ENCODE results near the gene SH2D1B.
A peak's percentile ranks its signal among the peaks of the same experiment; 100 is the strongest.

Gene SH2D1B

DNA sequence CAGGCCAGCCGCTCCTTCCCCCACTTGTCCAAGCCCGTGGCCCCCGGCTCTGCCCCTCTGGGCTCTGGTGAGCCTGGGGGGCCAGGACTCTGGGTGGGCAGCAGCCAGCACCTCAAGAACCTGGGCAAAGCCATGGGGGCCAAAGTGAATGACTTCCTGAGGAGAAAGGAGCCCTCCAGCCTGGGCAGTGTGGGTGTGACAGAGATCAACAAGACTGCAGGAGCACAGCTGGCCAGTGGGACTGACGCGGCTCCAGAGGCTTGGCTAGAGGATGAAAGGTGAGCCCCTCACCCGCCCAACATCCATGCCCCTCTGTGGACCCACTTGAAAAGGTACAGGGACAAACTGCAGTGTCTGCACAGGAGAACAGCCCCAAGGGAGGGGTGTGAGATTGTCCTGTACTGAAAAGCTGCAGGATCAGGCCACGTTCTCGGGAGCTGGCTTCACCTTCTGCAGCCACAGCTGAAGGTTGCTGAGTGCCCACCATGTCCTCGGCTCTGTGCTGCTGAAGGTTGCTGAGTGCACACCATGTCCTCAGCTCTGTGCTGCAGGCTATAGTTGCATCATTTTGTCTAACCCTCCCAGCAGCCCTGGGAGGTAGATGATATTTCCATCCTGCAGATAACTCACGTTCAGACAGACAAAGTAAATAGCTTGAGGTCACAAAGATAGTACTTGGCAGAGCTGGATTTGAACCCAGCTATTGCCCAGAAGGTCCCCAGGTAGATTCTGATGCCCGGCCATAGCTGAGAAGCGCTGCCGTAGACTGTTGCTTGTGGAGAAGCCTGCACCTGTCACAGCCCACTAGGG is 29.8 kb downstream of the SH2D1B start:
- DNase-seq (ENCODE audit: low read depth, low spot score), result no peak

DNA sequence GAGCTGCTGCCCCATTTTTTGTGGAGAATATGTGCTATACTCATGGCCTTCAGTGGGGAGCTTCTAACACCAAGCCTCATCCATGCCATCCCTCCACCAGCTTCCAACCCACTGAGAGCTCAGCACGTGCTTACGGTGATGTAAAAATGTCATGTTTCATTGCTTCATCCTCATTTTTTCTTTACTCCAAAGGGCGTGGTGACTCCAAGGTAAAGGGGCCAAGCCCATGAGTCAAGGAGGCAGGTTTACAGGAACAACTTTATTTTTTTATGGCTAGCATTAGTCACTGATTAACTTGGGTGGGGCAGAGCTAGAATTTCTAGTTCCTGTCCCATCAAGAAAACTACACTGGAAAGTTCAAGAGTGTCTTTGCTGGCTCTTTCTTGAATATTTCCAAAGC is 30.6 kb downstream of the SH2D1B start, which contains the start of gene C1orf226:
C1orf226 (plus strand) TSS at position 346 of the 400 bp plus-strand sequence. CDS start 174 bp downstream, outside the sequence.
- DNase-seq (ENCODE audit: low read depth, low spot score), result no peak

DNA sequence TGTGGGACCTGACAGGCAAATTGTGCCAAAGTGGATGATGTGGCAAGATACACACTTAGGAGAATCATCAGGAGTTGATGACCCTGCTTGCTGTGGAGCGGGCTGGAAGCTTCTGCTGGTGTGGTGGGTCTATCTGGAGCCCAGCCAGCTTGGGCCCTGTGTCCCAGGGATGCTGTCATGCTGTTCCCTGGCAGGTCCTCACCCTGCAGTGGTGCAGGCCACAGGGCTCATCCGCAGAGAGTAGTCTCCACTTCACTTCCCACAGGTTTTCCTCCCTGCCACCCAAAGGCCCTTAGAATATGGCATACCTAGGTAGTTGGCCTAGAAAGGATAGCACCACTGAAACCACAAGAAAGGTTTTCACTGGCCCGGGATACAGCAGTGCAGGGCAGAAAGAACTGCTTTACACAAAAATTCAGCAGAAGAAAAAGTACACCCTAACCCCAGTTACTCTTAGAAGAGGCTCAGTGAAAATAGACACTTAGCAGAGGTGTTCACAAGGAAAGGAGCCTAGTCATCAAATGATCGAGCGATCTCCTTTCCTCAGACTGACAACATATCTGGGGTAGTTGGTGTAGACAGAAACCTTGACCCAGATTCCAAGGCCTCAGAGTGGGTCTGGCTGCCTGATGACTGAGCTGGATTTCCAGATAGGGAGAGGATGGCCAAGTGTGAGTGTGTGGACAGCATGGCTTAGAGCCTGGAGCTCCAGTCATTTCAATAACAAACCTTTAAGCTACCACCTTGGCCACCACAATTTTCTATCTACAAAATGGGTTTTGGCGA is 31.7 kb downstream of the SH2D1B start:
- no peak for DNase-seq (ENCODE audit: low read depth, low spot score)

DNA sequence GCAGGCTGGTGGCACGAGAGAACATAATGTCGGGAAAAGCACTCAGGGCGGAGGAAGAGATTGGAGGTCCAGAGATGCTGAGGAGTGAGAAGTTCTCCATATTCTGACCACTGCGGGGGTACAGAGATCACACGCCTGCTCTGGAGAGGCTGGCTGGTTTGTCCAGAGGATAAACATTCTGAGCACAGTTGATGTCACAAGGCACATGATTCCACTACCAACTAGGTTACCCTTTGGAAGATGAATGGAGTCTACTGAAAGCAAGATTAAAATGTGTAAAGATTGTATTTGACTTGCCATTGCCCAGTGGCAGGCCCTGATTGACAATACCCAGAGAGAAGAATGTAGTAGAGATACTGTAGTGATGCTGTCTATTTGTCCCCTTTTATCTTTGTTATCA is 35.2 kb downstream of the SH2D1B start, which contains the start of gene SPATA46:
SPATA46 (minus strand) TSS at position 164 of the 400 bp plus-strand sequence; CDS start at position 100, 64 bp downstream.
- no peak for DNase-seq (ENCODE audit: low read depth, low spot score)

DNA sequence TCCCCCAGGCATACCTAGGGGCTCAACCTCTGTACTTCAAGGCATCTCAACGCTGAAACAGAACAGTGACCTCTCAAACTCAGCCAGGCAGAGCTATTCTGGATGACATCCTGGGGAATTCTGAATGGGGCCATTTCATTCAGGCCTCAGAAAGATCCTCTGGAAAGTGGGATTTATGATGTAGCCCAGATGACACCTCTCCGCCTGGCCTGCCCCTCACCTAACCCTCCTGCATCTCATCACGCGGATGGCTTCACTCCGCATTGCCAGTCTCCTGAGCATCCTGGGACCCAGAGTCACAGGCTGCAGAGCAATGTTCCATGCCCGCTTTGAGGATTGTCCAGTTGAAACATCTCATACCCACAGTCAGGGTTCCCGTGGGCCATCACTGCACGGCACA is 36.5 kb downstream of the SH2D1B start:
- no peak for DNase-seq (ENCODE audit: low read depth, low spot score)

DNA sequence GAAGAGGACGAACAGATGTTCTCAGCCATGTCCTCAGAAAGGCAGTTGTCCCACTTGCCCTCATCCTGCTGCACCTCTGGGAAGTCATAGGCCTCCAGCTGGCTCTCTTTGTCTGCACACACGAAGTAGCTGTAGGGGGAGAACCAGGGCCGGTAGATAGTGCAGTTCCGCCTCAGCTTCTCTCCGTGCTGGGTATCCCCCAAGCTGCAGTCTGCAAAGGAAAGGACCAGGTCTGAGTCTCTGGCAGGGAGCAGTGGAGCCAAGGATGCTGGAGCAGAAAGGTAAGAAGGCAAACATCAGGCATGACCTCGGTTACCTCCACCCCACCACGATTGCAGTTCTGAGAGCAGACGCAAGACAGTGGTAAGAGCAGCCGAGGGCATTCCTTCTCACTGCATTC is 37.5 kb downstream of the SH2D1B start:
- DNase-seq (ENCODE audit: low read depth, low spot score), result no peak

DNA sequence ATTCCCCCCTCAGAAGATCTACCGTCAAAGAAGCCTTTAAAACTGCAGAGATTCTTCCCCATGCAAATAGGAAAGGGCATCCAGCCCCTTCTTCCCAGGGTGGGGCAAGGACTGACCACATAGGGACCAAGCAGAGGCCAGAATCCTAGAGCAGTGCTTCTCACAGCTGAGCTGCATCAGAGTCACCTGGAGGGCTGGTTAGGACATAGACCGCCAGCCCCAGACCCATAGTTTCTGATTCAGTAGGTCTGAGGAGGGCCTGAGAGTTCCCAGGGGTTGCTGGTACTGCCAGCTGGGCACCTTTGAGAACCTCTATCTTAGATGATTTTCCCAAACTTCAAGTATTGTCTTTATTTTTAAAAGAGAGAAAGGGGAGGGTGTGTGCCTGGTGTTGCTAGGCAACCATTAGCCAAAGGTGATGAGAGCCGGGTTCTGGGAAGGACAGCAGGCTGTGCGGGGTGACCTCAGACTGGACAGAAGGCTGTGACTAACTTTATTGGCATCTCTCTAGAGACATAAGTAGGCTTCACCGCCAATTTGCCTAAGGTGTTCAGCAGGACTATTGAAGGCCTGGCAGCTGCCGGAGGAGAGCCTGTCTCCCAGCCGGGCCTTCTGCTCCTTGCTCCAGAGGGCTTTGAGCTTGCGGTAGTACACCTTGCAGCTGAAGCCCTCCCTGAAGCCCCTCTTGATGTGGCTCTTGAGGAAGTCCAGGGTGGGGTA is 38.2 kb downstream of the SH2D1B start:
- DNase-seq (ENCODE audit: low read depth, low spot score), result peak; percentile 83

DNA sequence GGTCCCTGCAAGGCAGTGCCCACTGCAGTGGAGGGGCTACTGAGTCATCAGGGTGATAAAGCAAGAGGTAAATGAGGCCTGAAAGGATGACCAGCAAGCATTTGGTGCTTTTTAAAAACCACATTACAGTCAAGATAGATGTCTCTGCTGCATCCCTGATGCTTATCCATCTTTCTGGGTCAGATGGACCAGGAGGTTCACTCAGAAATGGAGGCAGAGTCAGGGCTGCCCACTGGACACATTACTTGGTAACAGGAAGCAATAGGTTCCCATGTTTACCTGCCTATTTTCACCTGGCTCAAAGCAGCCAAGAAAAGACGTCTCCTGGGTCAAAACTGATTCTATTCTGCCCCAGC is 38.9 kb downstream of the SH2D1B start:
- no peak for DNase-seq (ENCODE audit: low read depth, low spot score)

DNA sequence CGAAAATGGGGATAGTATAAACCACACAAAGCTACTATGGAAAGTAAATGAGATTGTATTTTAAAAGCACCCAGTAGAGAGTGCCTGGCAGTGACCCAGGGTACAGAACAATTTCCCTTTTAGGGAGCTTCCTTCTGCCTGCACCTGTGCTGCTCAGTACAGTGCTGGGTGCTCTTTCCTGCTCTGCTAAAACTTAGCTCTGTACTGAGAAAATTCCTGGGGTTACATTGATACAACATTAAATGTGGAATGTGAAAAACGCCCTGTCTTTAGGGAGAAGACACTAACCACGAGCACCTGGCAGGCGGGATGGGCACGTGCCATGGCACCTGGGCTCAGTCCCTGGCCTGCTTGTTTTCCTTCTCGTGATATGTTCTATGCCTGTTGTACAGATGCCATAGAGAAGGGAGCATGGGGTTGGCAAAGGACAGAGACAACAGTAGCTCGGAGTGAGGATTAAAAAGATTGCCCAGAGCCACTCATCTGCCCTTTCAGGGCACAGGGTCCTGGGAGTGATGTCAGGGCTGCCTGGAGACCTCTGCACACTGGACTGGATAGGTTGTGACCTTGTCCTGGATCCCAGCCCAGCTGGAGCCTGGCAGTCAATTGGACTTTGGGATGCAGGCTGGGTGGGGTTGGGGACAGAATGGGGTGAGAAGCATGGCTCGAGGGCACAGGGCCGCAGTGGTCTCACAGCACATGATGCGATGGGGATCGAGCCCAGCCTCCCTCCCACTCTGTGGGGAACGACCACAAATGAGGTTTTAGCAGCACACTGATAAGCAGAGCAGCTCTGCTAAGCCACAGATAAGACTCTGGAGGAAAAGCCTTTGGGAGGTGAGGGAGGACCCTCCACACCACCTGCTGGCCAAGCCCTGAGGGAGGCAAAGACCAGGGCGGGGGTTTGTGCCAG is 39.5 kb downstream of the SH2D1B start:
- DNase-seq (ENCODE audit: low read depth, low spot score), result peak; percentile 34

DNA sequence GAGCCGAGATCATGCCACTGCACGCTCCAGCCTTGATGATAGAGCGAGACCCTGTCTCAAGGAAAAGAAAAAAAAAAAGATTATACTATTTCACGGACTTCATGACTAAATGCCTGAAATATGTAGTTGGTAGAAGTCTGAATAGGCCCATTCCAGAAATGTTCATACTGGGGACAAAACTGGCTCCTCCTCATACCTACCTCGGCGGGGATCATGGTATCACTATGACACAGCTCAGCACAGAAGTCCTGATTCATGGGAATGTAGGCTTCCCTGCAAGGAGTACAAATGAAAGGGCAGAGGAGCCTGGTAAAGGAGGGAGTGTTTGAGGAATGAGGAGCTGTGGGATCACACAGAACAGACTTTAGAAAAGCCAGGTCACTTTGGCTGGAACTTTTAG is 40.3 kb downstream of the SH2D1B start:
- DNase-seq (ENCODE audit: low read depth, low spot score), result peak; percentile 78

DNA sequence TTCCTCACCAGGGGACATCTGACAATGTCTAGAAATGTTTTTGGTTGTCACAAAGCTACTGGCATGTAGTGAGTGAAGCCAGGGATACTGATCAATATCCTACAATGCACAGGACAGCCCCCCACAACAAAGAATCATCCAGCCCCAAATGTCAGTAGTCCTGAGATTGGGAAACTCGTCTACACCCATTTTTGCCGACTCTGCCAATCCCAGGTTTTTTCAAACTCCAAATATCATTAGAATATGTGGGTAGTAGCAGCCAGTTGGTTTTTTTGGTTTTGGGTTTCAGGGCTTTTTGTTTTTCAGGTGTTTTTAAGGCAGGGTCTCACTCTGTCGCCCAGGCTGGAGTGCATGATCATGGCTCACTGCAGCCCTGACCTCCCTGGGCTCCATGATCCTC is 41.2 kb downstream of the SH2D1B start:
- DNase-seq (ENCODE audit: low read depth, low spot score), result no peak

DNA sequence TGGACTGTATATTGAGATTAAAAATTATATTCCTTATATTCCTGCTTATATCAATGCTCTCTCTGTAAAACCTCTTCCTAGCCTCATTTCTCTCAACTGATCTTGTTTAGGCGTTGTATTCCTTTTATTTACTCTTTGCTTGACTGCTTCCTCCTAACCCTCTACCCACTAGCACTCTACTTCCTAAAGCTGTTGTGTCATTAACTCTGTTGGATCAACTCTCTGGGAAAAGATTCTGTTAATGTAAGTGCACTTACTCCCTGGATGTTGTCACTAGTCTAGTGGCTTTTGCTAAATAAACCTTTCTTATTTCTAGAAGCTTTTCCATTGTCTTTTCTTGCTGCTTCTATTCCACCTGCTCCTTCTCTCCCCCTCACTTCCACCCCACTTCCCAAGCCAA is 41.8 kb downstream of the SH2D1B start:
- DNase-seq (ENCODE audit: low read depth, low spot score), result no peak

DNA sequence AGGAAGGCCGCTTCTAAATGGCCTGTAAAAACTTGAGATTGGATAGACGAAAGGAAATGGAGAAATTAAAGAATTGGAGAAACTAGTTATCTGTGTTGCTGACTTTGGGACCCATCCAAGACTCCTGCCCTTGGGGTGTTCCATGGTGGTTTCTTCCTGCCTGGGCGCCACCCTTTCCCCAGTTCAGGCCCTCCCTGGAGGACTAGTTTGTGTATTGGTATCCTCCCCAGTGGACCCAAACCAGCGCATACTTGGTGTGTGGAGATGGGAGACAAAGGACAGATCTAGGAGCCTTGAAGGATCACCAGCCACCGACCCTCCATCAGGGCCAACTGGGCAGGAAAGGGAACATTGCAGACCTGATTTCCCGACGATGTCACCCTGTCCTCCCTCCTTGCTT is 42.4 kb downstream of the SH2D1B start:
- DNase-seq (ENCODE audit: low read depth, low spot score), result no peak

DNA sequence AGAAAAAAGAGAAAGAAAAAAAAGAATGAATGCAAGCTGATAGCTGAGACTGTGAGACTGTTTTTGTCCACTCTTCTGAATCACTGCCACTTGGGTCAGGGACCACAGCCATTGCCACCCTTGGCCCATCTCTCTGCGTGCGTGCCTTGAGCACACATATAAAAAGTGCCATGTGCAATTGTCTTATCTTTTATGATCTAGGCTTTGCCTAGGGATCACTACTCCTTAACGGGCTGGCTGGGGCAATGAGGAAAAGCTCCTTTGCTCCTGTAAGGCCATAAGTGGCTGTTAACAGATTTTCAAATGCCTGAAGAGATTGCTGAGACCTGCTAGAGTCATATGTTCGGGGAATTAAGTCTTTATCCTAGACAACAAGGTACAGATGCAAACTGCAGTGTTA is 43.5 kb downstream of the SH2D1B start:
- no peak for DNase-seq (ENCODE audit: low read depth, low spot score)

DNA sequence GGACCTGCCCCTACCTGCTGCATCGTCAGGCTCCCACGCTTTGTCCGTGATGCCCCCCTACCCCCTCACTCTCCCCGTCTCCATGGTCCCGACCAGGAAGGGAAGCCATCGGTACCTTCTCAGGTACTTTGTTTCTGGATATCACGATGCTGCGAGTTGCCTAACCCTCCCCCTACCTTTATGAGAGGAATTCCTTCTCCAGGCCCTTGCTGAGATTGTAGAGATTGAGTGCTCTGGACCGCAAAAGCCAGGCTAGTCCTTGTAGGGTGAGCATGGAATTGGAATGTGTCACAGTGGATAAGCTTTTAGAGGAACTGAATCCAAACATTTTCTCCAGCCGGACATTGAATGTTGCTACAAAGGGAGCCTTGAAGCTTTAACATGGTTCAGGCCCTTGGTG is 44.2 kb downstream of the SH2D1B start:
- no peak for DNase-seq (ENCODE audit: low read depth, low spot score)

DNA sequence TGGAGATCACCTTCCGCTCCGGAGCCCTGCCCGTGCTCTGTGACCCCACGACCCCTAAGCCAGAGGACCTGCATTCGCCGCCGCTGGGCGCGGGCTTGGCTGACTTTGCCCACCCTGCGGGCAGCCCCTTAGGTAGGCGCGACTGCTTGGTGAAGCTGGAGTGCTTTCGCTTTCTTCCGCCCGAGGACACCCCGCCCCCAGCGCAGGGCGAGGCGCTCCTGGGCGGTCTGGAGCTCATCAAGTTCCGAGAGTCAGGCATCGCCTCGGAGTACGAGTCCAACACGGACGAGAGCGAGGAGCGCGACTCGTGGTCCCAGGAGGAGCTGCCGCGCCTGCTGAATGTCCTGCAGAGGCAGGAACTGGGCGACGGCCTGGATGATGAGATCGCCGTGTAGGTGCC is 44.9 kb downstream of the SH2D1B start:
- DNase-seq (ENCODE audit: low read depth, low spot score), result no peak

DNA sequence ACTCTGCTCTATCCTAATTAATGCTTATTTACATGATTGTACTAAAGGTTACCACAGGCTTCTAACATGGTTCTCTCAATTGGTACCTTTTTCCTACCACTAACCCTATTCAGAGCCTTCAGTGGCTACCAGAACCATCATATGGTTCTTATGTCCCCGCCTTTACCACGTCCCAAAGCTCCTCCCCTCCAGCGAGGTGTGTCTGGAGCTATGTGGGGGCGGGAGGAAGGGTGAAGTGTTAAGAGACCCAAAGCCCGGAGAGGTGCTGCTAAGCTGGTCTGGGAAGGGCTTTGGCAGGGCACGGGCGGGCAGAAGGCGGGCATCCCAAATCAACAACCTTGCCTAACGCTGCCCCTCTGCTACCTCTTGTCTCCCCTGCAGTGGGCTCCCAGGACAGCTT is 45.3 kb downstream of the SH2D1B start:
- DNase-seq (ENCODE audit: low read depth, low spot score), result no peak

DNA sequence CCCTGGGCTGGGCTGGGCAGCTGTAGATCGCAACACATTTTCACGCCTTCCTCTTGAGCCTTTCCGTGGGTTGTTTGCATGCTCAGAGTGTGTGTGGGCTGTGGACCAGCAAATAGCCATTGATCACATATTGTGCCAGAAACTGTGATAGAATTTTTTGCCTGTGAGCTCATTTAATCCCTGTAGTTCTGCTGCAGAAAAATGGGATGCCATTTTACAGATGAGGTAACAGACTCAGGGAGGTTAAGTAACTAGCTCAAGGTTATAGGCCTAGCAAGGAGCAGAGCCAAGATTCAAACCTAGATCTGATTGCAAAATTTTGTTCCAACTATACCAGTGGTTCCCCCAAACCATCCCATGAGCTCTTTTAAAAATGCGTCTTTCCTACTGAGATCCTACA is 45.8 kb downstream of the SH2D1B start:
- DNase-seq (ENCODE audit: low read depth, low spot score), result no peak

DNA sequence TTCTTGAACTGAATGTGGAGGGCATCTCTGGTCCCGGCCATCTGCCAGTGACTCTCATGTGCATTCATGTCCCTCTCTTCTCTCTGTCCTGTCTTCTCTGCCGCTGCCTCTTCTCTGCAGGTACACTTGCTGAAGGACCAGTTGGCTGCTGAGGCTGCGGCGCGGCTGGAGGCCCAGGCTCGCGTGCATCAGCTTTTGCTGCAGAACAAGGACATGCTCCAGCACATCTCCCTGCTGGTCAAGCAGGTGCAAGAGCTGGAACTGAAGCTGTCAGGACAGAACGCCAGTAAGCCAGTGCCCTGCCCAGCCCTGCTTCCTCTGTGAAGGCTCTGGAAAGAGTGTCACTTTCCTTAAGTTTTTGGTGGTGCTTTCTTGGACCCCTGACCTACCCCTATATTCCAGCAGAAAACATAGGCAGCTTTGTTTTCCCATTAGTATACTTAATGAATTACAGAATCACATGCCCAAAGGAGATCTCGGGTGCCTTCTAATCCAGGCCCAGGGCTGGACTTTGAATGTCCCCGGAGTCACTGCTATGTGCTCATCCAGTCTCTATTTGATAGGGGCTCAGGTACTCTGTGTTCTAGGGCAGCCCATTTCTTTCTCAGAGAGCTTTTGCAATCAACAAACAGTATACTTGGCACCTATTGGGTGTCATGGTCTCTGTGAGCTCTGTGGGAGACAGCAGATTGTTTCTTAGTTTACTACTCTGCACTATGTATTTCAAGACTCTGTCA is 46.5 kb downstream of the SH2D1B start:
- DNase-seq (ENCODE audit: low read depth, low spot score), result no peak

DNA sequence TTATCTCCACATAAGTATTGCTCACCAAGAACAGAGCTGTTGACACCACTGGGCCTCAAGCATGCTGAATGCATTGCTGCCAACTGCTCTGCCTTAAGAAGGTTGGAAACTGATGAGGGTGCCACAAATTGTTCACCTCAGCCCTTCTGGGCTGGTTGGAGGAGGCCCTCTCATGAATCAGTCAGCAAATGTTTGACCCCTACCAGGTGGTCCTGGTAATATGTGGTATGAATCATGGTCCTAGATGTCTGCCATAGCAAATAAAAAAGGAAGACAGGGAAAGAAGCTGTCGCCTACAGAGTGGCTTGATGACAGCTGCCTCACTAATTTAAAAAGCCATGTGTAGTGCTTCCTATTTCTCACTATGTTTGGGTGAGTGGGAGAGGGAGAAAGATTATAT is 47.4 kb downstream of the SH2D1B start:
- peak; percentile 11 for DNase-seq (ENCODE audit: low read depth, low spot score)

DNA sequence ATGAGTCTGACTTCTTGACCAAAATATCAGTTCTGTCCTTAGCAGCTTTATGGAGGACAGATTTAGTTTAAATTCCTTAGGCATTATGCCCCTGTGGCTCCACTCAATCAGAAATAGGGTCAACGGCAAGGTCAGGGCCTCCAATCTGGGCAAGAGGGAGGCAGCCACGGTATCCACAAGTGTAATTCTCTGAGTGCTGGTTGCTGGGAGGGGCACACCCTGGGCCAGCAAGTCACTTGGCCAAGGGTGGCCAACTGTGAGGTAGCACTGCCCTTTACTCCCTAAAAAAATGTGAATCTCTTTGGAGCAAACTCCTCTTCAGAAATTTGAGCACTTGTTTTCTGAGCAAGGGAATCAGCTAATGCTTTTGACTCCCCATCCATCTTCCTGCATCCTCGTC is 48.1 kb downstream of the SH2D1B start:
- DNase-seq (ENCODE audit: low read depth, low spot score), result no peak

Measured in astrocyte of the hippocampus (primary cell).